ENCODE measurements around the gene SRSF9. TPM values are rescaled to one million over a fixed set of nuclear protein-coding genes. Genes with fewer than 3 reads are reported as not detected.
A peak's percentile ranks its signal among the peaks of the same experiment; 100 is the strongest.

Gene SRSF9
- total and polyA plus RNA-seq, 2 of the 4 experiments (the other 2 are of a cell fraction) = 102 to 143 TPM

DNA sequence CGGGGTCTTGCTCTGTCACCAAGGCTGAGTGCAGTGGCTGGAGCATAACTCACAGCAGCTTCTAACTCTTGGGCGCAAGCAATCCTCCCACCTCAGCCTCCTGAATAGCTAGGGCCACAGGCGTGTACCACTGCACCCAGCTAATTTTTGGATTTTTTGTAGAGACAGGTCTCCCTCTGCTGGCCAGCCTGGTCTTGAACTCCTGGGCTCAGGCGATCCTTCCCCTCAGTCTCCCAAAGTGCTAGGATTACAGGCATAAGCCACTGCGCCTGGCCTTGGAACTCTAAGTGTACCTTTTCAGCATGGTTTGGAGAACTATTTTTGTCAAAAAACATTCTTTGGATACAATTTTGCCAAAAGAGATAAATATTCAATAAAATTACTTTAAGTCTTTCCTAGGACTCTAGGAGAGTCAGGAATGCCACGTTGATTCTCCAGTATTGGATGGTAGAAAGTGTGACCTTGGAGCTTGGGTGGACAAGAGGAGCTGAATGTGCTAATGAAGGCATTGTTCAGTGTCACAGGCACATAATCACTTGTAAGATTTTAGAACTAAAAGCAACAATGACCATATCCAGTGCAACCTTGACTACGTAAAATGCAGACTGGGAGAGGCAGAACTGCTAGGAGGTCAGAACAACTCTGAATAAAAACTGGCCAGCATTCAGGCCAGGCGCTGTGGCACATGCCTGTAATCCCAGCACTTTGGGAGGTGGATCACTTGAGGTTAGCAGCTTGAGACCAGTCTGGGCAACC is 2.8 kb downstream of the SRSF9 start:
- Histone ChIP-seq H3K9me3 (ENCODE audit: control insufficient read depth, insufficient read depth, low read length) (no peaks in the 10 kb centered on the region), H4K20me1 (ENCODE audit: insufficient read depth, low read length) (peaks cover 50% of the 10 kb centered on the region), H3K27me3 (ENCODE audit: control insufficient read depth, insufficient read depth, low read length) (no peaks in the 10 kb centered on the region), H3K79me1 (ENCODE audit: low read depth in 1 of 2, low read length in 2 of 2) (peaks cover 31 to 63% of the 10 kb centered on the region in 2 experiments), H3K36me3 (ENCODE audit: control insufficient read depth, insufficient read depth, low read length) (peaks cover 38% of the 10 kb centered on the region), H3K9ac (ENCODE audit: low read depth, low read length) (no peak overlapping the region), H2BK15ac (ENCODE audit: low read depth, low read length) (no peak overlapping the region), H3K9me1 (ENCODE audit: insufficient read depth, low read length) (no peaks in the 10 kb centered on the region), H3K4ac (ENCODE audit: low read depth, low read length) (no peak overlapping the region), H3K27ac (ENCODE audit: insufficient read depth, low read length) (no peak overlapping the region), H2BK5ac (ENCODE audit: low read depth, low read length, poor library complexity, severe bottlenecking) (no peak overlapping the region), H2AK5ac (ENCODE audit: low read depth, low read length) (no peak overlapping the region), H4K5ac (ENCODE audit: low read depth, low read length) (no peak overlapping the region), H3K23ac (ENCODE audit: low read depth, low read length) (peak overlapping the region; percentile 75; the same call in 1 of the 2 replicates), H4K91ac (ENCODE audit: insufficient read depth, low read depth, low read length) (no peak overlapping the region), H3K4me3 (ENCODE audit: insufficient read depth, low read depth, low read length) (no peak overlapping the region), H3K4me2 (ENCODE audit: low read depth, low read length) (no peak overlapping the region), H3K56ac (ENCODE audit: extremely low read depth, insufficient read depth, low read length) (no peak overlapping the region), H2BK20ac (ENCODE audit: low read depth, low read length) (no peak overlapping the region), H3K14ac (replicated peaks; ENCODE audit: low read depth, low read length) (no peak overlapping the region), H2AK9ac (replicated peaks; ENCODE audit: low read depth, low read length, poor library complexity) (no peak overlapping the region), H3K4me1 (ENCODE audit: control insufficient read depth, insufficient read depth, low read length) (peaks cover 4% of the 10 kb centered on the region; the same call in 1 of the 2 replicates), H2AFZ (replicated peaks; ENCODE audit: low read length, poor library complexity) (no peak overlapping the region), H3K18ac (ENCODE audit: low read depth, low read length) (no peak overlapping the region), H4K8ac (ENCODE audit: low read depth in 2 of 2, low read length in 2 of 2) (no peak overlapping the region), H2BK120ac (ENCODE audit: low read depth, low read length) (no peak overlapping the region)
- dilution Hi-C loops (cut with HindIII; ENCODE audit: low sequenced_read_pairs, unreplicated experiment) (no loop called here), intact Hi-C loops (cut with micrococcal nuclease) (no loop called here), in situ Hi-C loops (cut with MboI; ENCODE audit: low sequenced_read_pairs) (no loop called here)
- ATAC-seq (ENCODE audit: low read depth) (no peak), DNase-seq (peak; percentile 45)
- POLR2A ChIA-PET (ENCODE audit: unreplicated experiment) = no interaction called here
- WGBS, 2 experiments (ENCODE audit: extremely low coverage in 2 of 2, insufficient read length in 1 of 2) = 84% methylated on average over 3 of the region's 8 CpGs; no CpG with 5 or more reads in 1 of the 2 experiments
- CTCF ChIA-PET = interaction anchor here (0.5 to 1.7 kb wide), 6 partner anchors 9 to 150 kb away, joined by 3 to 6 read pairs (median 4); no protein-coding TSS in a partner anchor
- peak; percentile 40; the same call in 1 of the 2 replicates for TF ChIP-seq SMC3 (IDR thresholded peaks at IDR 0.05; ENCODE audit: low read depth, low read length)
- peak; percentile 43; the same call in 1 of the 2 replicates for TF ChIP-seq RAD21 (IDR thresholded peaks at IDR 0.05; ENCODE audit: low read length)
- no peak for TF ChIP-seq CEBPB (IDR thresholded peaks at IDR 0.05; ENCODE audit: low read depth, low read length)
- TF ChIP-seq, protein P1, sequence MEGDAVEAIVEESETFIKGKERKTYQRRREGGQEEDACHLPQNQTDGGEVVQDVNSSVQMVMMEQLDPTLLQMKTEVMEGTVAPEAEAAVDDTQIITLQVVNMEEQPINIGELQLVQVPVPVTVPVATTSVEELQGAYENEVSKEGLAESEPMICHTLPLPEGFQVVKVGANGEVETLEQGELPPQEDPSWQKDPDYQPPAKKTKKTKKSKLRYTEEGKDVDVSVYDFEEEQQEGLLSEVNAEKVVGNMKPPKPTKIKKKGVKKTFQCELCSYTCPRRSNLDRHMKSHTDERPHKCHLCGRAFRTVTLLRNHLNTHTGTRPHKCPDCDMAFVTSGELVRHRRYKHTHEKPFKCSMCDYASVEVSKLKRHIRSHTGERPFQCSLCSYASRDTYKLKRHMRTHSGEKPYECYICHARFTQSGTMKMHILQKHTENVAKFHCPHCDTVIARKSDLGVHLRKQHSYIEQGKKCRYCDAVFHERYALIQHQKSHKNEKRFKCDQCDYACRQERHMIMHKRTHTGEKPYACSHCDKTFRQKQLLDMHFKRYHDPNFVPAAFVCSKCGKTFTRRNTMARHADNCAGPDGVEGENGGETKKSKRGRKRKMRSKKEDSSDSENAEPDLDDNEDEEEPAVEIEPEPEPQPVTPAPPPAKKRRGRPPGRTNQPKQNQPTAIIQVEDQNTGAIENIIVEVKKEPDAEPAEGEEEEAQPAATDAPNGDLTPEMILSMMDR (conservative IDR thresholded peaks at IDR 0.05; ENCODE audit: low read depth, low read length) = peak; percentile 55
- TF ChIP-seq, protein P2, sequence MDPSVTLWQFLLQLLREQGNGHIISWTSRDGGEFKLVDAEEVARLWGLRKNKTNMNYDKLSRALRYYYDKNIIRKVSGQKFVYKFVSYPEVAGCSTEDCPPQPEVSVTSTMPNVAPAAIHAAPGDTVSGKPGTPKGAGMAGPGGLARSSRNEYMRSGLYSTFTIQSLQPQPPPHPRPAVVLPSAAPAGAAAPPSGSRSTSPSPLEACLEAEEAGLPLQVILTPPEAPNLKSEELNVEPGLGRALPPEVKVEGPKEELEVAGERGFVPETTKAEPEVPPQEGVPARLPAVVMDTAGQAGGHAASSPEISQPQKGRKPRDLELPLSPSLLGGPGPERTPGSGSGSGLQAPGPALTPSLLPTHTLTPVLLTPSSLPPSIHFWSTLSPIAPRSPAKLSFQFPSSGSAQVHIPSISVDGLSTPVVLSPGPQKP (IDR thresholded peaks at IDR 0.05; ENCODE audit: borderline replicate concordance, low read depth, low read length) = no peak
- BruUV-seq (replicated peaks) = no TSS peak
